HL-60 (cell line): ENCODE measurements around the gene RIC3.

Experiments used
- DNase-seq, 2 experiments: peaks; one replicate each; pipeline ENCODE4 v3.0.0-alpha.2; 2010 to 2020; ENCODE audit warnings: low read depth in 1 of 2, low spot score in 1 of 2
- H3K27ac ChIP-seq: fragments of 250-450 bp; sonication (Bioruptor Pico); replicated peaks from 2 replicates; pipeline ENCODE4 v1.5.1; 2020; ENCODE audit warnings: mild to moderate bottlenecking, moderate library complexity
- H3K27me3 ChIP-seq: fragments of 250-450 bp; sonication (Bioruptor Pico); 2 replicates; pipeline ENCODE4 v1.5.1; 2021; ENCODE audit warnings: mild to moderate bottlenecking, moderate library complexity; ENCODE audit not compliant: insufficient read depth, poor library complexity, severe bottlenecking
- H3K4me3 ChIP-seq: replicated peaks from 2 replicates; pipeline ENCODE4 v1.5.1; 2011; ENCODE audit warnings: mild to moderate bottlenecking, control low read depth, low read length; ENCODE audit not compliant: insufficient read depth
- GABPA ChIP-seq: IDR thresholded peaks from 2 replicates; pipeline ENCODE4 v1.6.1; 2012; ENCODE audit warnings: low read depth
- POLR2AphosphoS5 ChIP-seq: IDR thresholded peaks from 2 replicates; pipeline ENCODE4 v1.6.1; 2012; ENCODE audit warnings: low read depth
- SPI1 ChIP-seq: IDR thresholded peaks from 2 replicates; pipeline ENCODE4 v1.6.1; 2012; ENCODE audit warnings: low read depth, mild to moderate bottlenecking, borderline replicate concordance
- TF ChIP-seq, protein P1 (sequence below): IDR thresholded peaks from one replicate; pipeline ENCODE4 v1.5.1; 2011; ENCODE audit warnings: low read length, control low read depth, inconsistent platforms; ENCODE audit not compliant: insufficient read depth
- TF ChIP-seq, protein P2 (sequence below): IDR thresholded peaks from 2 replicates; pipeline ENCODE4 v1.6.1; 2012; ENCODE audit warnings: low read depth; ENCODE audit not compliant: insufficient replicate concordance

RIC3 gene

DNA sequence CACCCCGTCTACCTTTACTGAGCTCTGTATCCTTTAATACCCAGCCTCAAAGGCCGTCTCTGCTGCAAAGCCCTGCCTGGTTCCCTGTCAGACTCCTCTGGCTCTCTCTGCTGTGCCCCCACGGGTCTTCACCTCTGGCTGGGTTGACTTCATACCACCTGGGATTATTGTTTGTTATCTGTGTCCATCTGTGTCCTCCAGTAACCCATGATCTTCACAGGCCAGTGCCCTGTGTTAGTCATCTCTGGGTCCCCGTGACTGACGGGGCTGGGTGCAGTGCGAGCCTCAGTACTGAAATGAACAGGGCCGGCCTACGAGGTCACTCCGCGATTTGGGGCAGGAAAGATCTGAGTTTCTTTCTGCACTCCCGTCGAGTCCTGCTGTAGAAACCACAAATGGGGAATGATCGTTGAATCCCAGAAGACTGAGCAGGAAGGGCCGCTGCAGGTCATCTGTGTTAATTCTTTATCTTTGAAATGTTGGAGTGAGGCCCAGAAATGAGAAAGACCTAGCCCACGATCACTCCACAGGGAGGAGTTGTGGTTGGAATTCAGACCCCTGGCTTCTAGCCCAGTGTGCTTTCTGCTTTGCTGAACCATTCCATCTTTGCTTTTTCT, 100.1 kb downstream of the RIC3 start:
- no peak for DNase-seq
- Histone ChIP-seq H3K4me3 (no peak overlapping the region), H3K27ac (no peak overlapping the region), H3K27me3 (peaks cover 2% of the 10 kb centered on the region)
- no peak for TF ChIP-seq POLR2AphosphoS5
- TF ChIP-seq, protein P1, sequence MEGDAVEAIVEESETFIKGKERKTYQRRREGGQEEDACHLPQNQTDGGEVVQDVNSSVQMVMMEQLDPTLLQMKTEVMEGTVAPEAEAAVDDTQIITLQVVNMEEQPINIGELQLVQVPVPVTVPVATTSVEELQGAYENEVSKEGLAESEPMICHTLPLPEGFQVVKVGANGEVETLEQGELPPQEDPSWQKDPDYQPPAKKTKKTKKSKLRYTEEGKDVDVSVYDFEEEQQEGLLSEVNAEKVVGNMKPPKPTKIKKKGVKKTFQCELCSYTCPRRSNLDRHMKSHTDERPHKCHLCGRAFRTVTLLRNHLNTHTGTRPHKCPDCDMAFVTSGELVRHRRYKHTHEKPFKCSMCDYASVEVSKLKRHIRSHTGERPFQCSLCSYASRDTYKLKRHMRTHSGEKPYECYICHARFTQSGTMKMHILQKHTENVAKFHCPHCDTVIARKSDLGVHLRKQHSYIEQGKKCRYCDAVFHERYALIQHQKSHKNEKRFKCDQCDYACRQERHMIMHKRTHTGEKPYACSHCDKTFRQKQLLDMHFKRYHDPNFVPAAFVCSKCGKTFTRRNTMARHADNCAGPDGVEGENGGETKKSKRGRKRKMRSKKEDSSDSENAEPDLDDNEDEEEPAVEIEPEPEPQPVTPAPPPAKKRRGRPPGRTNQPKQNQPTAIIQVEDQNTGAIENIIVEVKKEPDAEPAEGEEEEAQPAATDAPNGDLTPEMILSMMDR = no peak
- no peak for TF ChIP-seq GABPA
- TF ChIP-seq, protein P2, sequence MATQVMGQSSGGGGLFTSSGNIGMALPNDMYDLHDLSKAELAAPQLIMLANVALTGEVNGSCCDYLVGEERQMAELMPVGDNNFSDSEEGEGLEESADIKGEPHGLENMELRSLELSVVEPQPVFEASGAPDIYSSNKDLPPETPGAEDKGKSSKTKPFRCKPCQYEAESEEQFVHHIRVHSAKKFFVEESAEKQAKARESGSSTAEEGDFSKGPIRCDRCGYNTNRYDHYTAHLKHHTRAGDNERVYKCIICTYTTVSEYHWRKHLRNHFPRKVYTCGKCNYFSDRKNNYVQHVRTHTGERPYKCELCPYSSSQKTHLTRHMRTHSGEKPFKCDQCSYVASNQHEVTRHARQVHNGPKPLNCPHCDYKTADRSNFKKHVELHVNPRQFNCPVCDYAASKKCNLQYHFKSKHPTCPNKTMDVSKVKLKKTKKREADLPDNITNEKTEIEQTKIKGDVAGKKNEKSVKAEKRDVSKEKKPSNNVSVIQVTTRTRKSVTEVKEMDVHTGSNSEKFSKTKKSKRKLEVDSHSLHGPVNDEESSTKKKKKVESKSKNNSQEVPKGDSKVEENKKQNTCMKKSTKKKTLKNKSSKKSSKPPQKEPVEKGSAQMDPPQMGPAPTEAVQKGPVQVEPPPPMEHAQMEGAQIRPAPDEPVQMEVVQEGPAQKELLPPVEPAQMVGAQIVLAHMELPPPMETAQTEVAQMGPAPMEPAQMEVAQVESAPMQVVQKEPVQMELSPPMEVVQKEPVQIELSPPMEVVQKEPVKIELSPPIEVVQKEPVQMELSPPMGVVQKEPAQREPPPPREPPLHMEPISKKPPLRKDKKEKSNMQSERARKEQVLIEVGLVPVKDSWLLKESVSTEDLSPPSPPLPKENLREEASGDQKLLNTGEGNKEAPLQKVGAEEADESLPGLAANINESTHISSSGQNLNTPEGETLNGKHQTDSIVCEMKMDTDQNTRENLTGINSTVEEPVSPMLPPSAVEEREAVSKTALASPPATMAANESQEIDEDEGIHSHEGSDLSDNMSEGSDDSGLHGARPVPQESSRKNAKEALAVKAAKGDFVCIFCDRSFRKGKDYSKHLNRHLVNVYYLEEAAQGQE = no peak
- no peak for TF ChIP-seq SPI1

DNA sequence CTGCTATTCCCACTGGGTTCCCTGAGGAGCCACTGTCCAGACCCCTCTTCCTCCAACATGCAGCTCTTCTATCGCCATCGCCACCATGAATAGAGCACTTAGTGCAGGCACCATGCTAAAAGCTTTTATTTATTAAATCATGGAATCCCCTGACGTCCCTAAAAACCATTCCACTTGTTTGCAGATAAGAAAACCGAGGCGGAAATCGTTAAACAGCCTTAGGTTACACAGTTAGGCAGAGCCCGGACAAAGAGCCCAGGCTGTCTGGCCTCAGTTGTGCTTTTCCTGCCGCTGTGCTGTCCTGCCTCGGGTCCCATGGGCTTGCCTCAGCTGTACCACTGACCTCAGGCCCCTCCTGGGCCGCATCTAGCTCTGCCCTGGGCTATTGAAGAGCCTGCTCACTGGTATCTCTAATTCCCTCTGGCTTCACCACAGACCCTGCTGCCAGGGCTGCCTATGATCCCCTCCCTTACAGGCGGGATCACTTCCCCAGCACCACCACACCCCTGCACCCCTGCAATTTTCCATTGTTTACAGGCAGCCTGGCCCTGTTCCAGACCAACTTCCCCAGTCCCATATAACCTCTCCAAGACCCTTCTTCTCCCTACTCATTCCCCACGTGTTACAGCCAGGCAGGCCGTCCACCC, 100.8 kb downstream of the RIC3 start:
- no peak for DNase-seq
- Histone ChIP-seq H3K4me3 (no peak overlapping the region), H3K27me3 (peaks cover 2% of the 10 kb centered on the region), H3K27ac (no peak overlapping the region)
- no peak for TF ChIP-seq POLR2AphosphoS5
- TF ChIP-seq, protein P1 = no peak
- no peak for TF ChIP-seq GABPA
- TF ChIP-seq, protein P2 = no peak
- no peak for TF ChIP-seq SPI1

DNA sequence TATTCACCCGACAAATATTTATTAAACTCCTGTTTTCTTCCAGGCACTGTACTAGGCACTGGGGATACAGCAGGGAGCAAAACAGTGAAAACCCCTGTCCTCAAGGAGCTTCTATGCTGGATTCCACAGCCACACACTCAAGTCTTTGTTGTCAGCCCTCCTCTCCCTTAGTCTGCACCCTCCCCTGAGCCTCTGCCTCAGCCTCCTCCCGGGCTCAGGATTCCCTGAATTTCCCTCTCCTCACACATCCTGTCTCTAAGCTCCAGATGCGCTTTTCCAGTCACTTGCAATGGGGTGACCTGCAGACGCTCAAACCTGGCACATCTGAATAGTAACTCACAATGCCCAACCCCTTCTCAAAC, 101.3 kb downstream of the RIC3 start:
- H3K27me3 ChIP-seq = peaks cover 2% of the 10 kb centered on the region
- TF ChIP-seq GABPA (no peak), POLR2AphosphoS5 (no peak), SPI1 (no peak)
- TF ChIP-seq, protein P1 = no peak
- TF ChIP-seq, protein P2 = no peak
- DNase-seq = no peak
- H3K27ac ChIP-seq = no peak overlapping the region
- H3K4me3 ChIP-seq = no peak overlapping the region
